Astrocyte (in vitro differentiated cells and primary cell): Measurements from ENCODE around the gene STKLD1. TPM values are rescaled to one million over a fixed set of nuclear protein-coding genes. Genes with fewer than 3 reads are reported as not detected.

Experiments
- DNase-seq: peaks from one replicate; pipeline ENCODE4 v3.0.0-alpha.2; 2010; ENCODE audit warnings: low read depth
- FAIRE-seq: peaks from 2 replicates; lab custom pipeline; 2011; peaks lifted over from hg19 to GRCh38; lab: Jason Lieb, UNC
- H2AFZ ChIP-seq: 2 replicates; pipeline ENCODE4 v1.6.0; 2012; ENCODE audit warnings: low read depth, low read length, inconsistent platforms
- H3K27ac ChIP-seq: 2 replicates; pipeline ENCODE4 v1.5.1; 2011; ENCODE audit warnings: low read depth, low read length, inconsistent platforms
- H3K27me3 ChIP-seq: 2 replicates; pipeline ENCODE4 v1.6.0; 2011; ENCODE audit warnings: low read length, inconsistent platforms; ENCODE audit not compliant: insufficient read depth
- H3K36me3 ChIP-seq: 2 replicates; pipeline ENCODE4 v1.5.1; 2011; ENCODE audit warnings: low read length, inconsistent platforms; ENCODE audit not compliant: insufficient read depth
- H3K4me1 ChIP-seq: 2 replicates; pipeline ENCODE4 v1.5.1; 2011; ENCODE audit warnings: low read length, inconsistent platforms; ENCODE audit not compliant: insufficient read depth
- H3K4me2 ChIP-seq: 2 replicates; pipeline ENCODE4 v1.6.0; 2012; ENCODE audit warnings: low read length, inconsistent platforms
- H3K4me3 ChIP-seq: 2 replicates; pipeline ENCODE4 v1.5.1; 2011; ENCODE audit warnings: low read depth, mild to moderate bottlenecking, low read length, inconsistent platforms; ENCODE audit not compliant: insufficient read depth
- H3K79me2 ChIP-seq: 2 replicates; pipeline ENCODE4 v1.6.0; 2012; ENCODE audit warnings: mild to moderate bottlenecking, low read length, inconsistent platforms; ENCODE audit not compliant: insufficient read depth
- H3K9ac ChIP-seq: 2 replicates; pipeline ENCODE4 v1.6.0; 2012; ENCODE audit warnings: mild to moderate bottlenecking, low read length, inconsistent platforms
- H3K9me3 ChIP-seq: 2 replicates; pipeline ENCODE4 v1.5.1; 2012; ENCODE audit warnings: low read depth, mild to moderate bottlenecking, low read length, inconsistent platforms; ENCODE audit not compliant: insufficient read depth
- H4K20me1 ChIP-seq: 2 replicates; pipeline ENCODE4 v1.6.0; 2012; ENCODE audit warnings: low read length, inconsistent platforms; ENCODE audit not compliant: insufficient read depth
- H3K27ac Mint-ChIP-seq: one replicate; pipeline ENCODE4 v1.8.0; 2021; ENCODE audit warnings: mild to moderate bottlenecking, mixed read lengths; ENCODE audit not compliant: unreplicated experiment
- H3K27me3 Mint-ChIP-seq: one replicate; pipeline ENCODE4 v1.8.0; 2021; ENCODE audit warnings: low read depth, mixed read lengths; ENCODE audit not compliant: unreplicated experiment
- H3K36me3 Mint-ChIP-seq: one replicate; pipeline ENCODE4 v1.8.0; 2021; ENCODE audit warnings: low read depth, mixed read lengths; ENCODE audit not compliant: unreplicated experiment
- H3K4me1 Mint-ChIP-seq: one replicate; pipeline ENCODE4 v1.8.0; 2021; ENCODE audit warnings: low read depth, mixed read lengths; ENCODE audit not compliant: unreplicated experiment
- H3K4me3 Mint-ChIP-seq: one replicate; pipeline ENCODE4 v1.8.0; 2021; ENCODE audit warnings: mild to moderate bottlenecking, moderate library complexity, mixed read lengths; ENCODE audit not compliant: unreplicated experiment
- H3K9me3 Mint-ChIP-seq: one replicate; pipeline ENCODE4 v1.8.0; 2021; ENCODE audit warnings: mild to moderate bottlenecking, mixed read lengths; ENCODE audit not compliant: unreplicated experiment
- CTCF ChIP-seq: IDR thresholded peaks from 2 replicates; pipeline ENCODE4 v1.5.1; 2011; ENCODE audit warnings: low read depth, mild to moderate bottlenecking, inconsistent platforms, low read length, moderate library complexity; ENCODE audit not compliant: insufficient read depth
- EZH2 ChIP-seq: IDR thresholded peaks from 2 replicates; pipeline ENCODE4 v1.6.1; 2012; ENCODE audit warnings: mild to moderate bottlenecking, low read length, inconsistent platforms; ENCODE audit not compliant: insufficient read depth
- total RNA-seq: library from RNA; stranded (reverse); gene quantifications from 2 replicates; pipeline ENCODE4 v1.2.1, GENCODE V29; 2021

The STKLD1 gene
- total RNA-seq, 1 donor from 2014 or later = 0.82 TPM

GRCh38 chr9:133380734-133381133 is 4.6 kb downstream of the STKLD1 start:
- Histone ChIP-seq H3K9ac (no peak overlapping the region), H3K27me3 (no peaks in the 10 kb centered on the region), H2AFZ (no peak overlapping the region), H3K9me3 (peaks cover 5% of the 10 kb centered on the region), H3K36me3 (no peaks in the 10 kb centered on the region), H3K4me2 (no peak overlapping the region), H3K4me1 (peaks cover 4% of the 10 kb centered on the region), H3K79me2 (peaks cover 2% of the 10 kb centered on the region), H4K20me1 (no peaks in the 10 kb centered on the region), H3K27ac (no peak overlapping the region), H3K4me3 (no peak overlapping the region)
- H3K9me3 Mint-ChIP-seq = peaks cover 1% of the 10 kb centered on the region
- no peak for TF ChIP-seq EZH2
- TF ChIP-seq CTCF = no peak
- no peaks in the 10 kb centered on the region for H3K27me3 Mint-ChIP-seq
- FAIRE-seq = no peak
- no peak overlapping the region for H3K27ac Mint-ChIP-seq
- no peaks in the 10 kb centered on the region for H3K36me3 Mint-ChIP-seq
- H3K4me1 Mint-ChIP-seq = peaks cover 1% of the 10 kb centered on the region
- no peak for DNase-seq
- no peak overlapping the region for H3K4me3 Mint-ChIP-seq

GRCh38 chr9:133382507-133383141 is 6.5 kb downstream of the STKLD1 start:
- Histone ChIP-seq H3K79me2 (no peaks in the 10 kb centered on the region), H3K4me2 (no peak overlapping the region), H4K20me1 (no peaks in the 10 kb centered on the region), H3K9me3 (peaks cover 5% of the 10 kb centered on the region), H3K27me3 (no peaks in the 10 kb centered on the region), H3K9ac (no peak overlapping the region), H2AFZ (no peak overlapping the region), H3K36me3 (no peaks in the 10 kb centered on the region), H3K4me1 (no peaks in the 10 kb centered on the region), H3K27ac (no peak overlapping the region), H3K4me3 (no peak overlapping the region)
- DNase-seq (no peak), FAIRE-seq (no peak)
- no peaks in the 10 kb centered on the region for H3K36me3 Mint-ChIP-seq
- no peak overlapping the region for H3K27ac Mint-ChIP-seq
- no peak overlapping the region for H3K4me3 Mint-ChIP-seq
- H3K9me3 Mint-ChIP-seq = peaks cover 1% of the 10 kb centered on the region
- peaks cover 8% of the 10 kb centered on the region for H3K27me3 Mint-ChIP-seq
- TF ChIP-seq EZH2 (no peak), CTCF (no peak)
- no peaks in the 10 kb centered on the region for H3K4me1 Mint-ChIP-seq

DNA sequence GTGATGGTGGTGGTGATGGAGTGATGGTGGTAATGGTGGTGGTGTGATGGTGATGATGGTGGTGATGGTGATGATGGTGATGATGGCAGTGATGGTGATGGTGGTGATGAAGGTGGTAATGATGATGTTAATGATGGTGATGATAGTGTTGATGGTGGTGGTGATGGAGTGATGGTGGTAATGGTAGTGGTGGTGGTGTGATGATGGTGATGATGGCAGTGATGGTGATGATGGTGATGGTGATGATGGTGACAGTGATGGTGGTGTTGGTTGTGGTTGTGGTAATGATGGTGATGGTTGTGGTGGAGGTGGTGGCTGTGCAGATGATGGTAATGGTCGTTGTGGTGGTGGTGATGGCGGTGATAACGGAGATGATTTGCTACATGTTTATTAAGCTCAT is 7.3 kb downstream of the STKLD1 start:
- no peaks in the 10 kb centered on the region for H3K27me3 ChIP-seq
- H3K9me3 Mint-ChIP-seq = peaks cover 1% of the 10 kb centered on the region
- no peak for DNase-seq
- H3K27ac Mint-ChIP-seq = no peak overlapping the region
- TF ChIP-seq CTCF (no peak), EZH2 (no peak)
- no peaks in the 10 kb centered on the region for H3K4me1 ChIP-seq
- no peak overlapping the region for H2AFZ ChIP-seq
- H3K4me3 ChIP-seq = no peak overlapping the region
- no peak overlapping the region for H3K9ac ChIP-seq
- peaks cover 5% of the 10 kb centered on the region for H3K9me3 ChIP-seq
- H3K79me2 ChIP-seq = no peaks in the 10 kb centered on the region
- H3K27me3 Mint-ChIP-seq = peaks cover 14% of the 10 kb centered on the region
- H4K20me1 ChIP-seq = no peaks in the 10 kb centered on the region
- H3K4me1 Mint-ChIP-seq = no peaks in the 10 kb centered on the region
- no peak overlapping the region for H3K4me3 Mint-ChIP-seq
- no peak overlapping the region for H3K27ac ChIP-seq
- H3K36me3 Mint-ChIP-seq = no peaks in the 10 kb centered on the region
- H3K36me3 ChIP-seq = no peaks in the 10 kb centered on the region
- H3K4me2 ChIP-seq = no peak overlapping the region
- no peak for FAIRE-seq
